ENCODE data around the gene MIB2.
A peak's percentile ranks its signal among the peaks of the same experiment; 100 is the strongest.
"Not testable (repeated sequence)": the region's sequence is repeated elsewhere in the genome, so short reads cannot be mapped to it uniquely, and the experiment has no call there.

The MIB2 gene

GRCh38 chr1:1658583-1659549 lies 43.6 kb downstream of the MIB2 start, which contains the start of gene CDK11B:
CDK11B (minus strand) TSS chr1:1659004; CDS start chr1:1657485, 1,519 bp downstream.
- peak; percentile 91 for DNase-seq (ENCODE audit: low spot score)

GRCh38 chr1:1662392-1662791 lies 47.1 kb downstream of the MIB2 start:
- not testable (repeated sequence) for DNase-seq (ENCODE audit: low spot score)

GRCh38 chr1:1662830-1663560 lies 47.7 kb downstream of the MIB2 start:
- not testable (repeated sequence) for DNase-seq (ENCODE audit: low spot score)

- DNase-seq (ENCODE audit: low spot score) = not testable (repeated sequence)
Measured at GRCh38 chr1:1664318-1664717, 49.0 kb downstream of the MIB2 start.

- DNase-seq (ENCODE audit: low spot score) = no peak
Measured at GRCh38 chr1:1664941-1665814, 49.9 kb downstream of the MIB2 start.

- DNase-seq (ENCODE audit: low spot score) = no peak
Measured at GRCh38 chr1:1665815-1666251, 50.5 kb downstream of the MIB2 start.

- DNase-seq (ENCODE audit: low spot score) = no peak
Measured at GRCh38 chr1:1666526-1666925, 51.2 kb downstream of the MIB2 start.

GRCh38 chr1:1669468-1670440 lies 54.5 kb downstream of the MIB2 start:
- DNase-seq (ENCODE audit: low spot score) = no peak

GRCh38 chr1:1670866-1671265 lies 55.6 kb downstream of the MIB2 start:
- no peak for DNase-seq (ENCODE audit: low spot score)

- DNase-seq (ENCODE audit: low spot score) = no peak
Measured at GRCh38 chr1:1671365-1672119, 56.2 kb downstream of the MIB2 start.

GRCh38 chr1:1672181-1672965 lies 57.1 kb downstream of the MIB2 start:
- no peak for DNase-seq (ENCODE audit: low spot score)

- not testable (repeated sequence) for DNase-seq (ENCODE audit: low spot score)
Measured at GRCh38 chr1:1674806-1675205, 59.5 kb downstream of the MIB2 start.

GRCh38 chr1:1675218-1675617 lies 59.9 kb downstream of the MIB2 start:
- not testable (repeated sequence) for DNase-seq (ENCODE audit: low spot score)

- DNase-seq (ENCODE audit: low spot score) = not testable (repeated sequence)
Measured at GRCh38 chr1:1676087-1676486, 60.8 kb downstream of the MIB2 start.

- no peak for DNase-seq (ENCODE audit: low spot score)
Measured at GRCh38 chr1:1677718-1678580, 62.6 kb downstream of the MIB2 start.

- no peak for DNase-seq (ENCODE audit: low spot score)
Measured at GRCh38 chr1:1678581-1679380, 63.5 kb downstream of the MIB2 start.
